ENCODE measurements around the gene DOHH.
A peak's percentile ranks its signal among the peaks of the same experiment; 100 is the strongest.

GRCh38 chr19:3471954-3472655 is 28.4 kb downstream of the DOHH start:
- TF ChIP-seq CTCF (IDR thresholded peaks at IDR 0.05; ENCODE audit: low read length): peak; percentile 70; the same call in 1 of the 2 replicates
- TF ChIP-seq EZH2 (IDR thresholded peaks at IDR 0.05; ENCODE audit: borderline replicate concordance, low read length): no peak
